GM04504 (cell line): ENCODE data around the gene TMEM168.
"Not testable (repeated sequence)": the region's sequence is repeated elsewhere in the genome, so short reads cannot be mapped to it uniquely, and the experiment has no call there.

Experiments
- DNase-seq: peaks from one replicate; pipeline ENCODE4 v3.0.0-alpha.2; 2012; ENCODE audit warnings: low read depth

The TMEM168 gene

GRCh38 chr7:112789817-112790585 lies at the start of gene TMEM168:
Gene TMEM168, minus strand, starts transcription at chr7:112790393. Its CDS starts 5,568 bp downstream, at chr7:112784825.
- peak; percentile 44 for DNase-seq

DNA sequence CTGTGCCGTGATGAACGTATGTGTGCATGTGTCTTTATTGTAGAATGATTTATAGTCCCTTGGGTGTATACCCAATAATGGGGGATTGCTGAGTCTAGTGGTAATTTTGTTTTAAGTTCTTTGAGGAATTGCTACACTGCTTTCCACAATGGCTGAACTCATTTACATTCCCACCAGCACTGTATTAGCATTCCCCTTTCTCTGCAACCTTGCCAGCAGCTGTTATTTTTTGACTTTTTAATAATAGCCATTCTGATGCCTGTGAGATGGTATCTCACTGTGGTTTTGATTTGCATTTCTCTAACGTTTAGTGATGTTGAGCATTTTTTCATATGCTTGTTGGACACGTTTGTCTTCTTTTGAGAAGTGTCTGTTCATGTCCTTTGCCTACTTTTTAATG lies 45.7 kb upstream of the TMEM168 start:
- not testable (repeated sequence) for DNase-seq

GRCh38 chr7:112833082-112833481 lies 42.9 kb upstream of the TMEM168 start:
- DNase-seq: no peak

- DNase-seq: no peak
Observed at GRCh38 chr7:112830769-112831168, 40.6 kb upstream of the TMEM168 start.

- no peak for DNase-seq
Observed at GRCh38 chr7:112828696-112829095, 38.5 kb upstream of the TMEM168 start.

GRCh38 chr7:112821345-112821744 lies 31.2 kb upstream of the TMEM168 start:
- DNase-seq: no peak

- DNase-seq: no peak
Observed at GRCh38 chr7:112819536-112819935, 29.3 kb upstream of the TMEM168 start.

GRCh38 chr7:112806156-112806555 lies 16.0 kb upstream of the TMEM168 start:
- no peak for DNase-seq

GRCh38 chr7:112802406-112802805 lies 12.2 kb upstream of the TMEM168 start:
- DNase-seq: no peak

DNA sequence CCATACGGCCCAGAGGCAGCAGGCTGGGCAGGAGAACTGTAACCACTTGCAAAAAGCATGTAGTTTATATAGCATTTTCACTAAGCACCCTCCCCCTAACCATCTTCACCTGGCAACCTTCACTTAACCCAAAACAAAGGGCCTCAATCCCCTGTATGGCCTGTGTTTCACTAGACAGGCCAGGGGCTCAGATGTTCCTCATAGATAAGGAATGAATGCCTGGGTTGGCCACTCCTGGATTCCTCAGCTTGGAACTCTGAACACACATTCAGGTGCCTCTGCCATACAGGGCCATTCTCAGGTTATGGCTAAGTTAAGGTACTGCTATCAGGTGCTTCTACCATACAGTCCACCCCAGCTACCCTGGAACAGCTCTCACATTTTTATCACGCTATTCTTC lies 10.3 kb upstream of the TMEM168 start:
- no peak for DNase-seq

- no peak for DNase-seq
Observed at GRCh38 chr7:112799448-112800120, 9.4 kb upstream of the TMEM168 start.

DNA sequence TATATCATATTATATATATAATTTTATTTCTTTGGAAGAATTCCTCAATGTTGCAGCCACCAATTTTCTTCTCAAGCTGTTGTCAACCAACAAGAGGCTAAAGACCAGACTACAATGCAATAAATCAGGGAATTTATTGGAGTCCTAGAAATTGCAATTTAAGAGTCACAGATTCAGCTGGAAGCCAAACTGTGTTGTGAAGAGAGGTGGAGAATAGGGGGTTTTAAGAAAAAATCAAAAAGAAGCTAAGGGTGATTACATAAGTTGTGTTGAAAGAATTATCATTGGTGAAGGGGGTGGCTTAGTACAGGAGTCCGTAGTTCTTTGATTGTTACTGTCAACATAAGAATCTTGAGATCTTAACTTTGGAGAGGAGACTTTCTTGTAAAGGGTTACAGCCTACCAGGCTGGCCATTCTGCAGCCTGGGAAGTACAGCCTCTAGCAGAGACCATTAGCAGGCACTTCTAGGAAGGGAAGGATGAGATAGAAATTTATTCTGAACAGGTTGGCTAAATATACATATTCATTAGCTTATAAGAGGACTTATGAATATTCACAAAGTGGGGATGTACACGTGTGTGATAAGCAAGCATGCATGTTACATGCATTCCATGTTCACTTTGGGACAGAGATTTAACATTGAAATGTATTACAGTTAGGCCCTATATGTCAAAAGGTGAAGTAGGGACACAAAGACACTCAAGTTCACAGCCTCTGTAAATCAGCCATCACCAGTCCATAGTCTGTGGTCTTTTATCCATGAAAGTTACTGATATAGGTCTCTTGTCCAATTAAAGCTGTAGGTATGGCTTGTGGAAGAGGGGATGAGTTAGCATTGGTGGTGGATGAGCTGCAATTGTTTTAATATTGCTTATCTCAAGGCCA lies 8.3 kb upstream of the TMEM168 start:
- DNase-seq: no peak

DNA sequence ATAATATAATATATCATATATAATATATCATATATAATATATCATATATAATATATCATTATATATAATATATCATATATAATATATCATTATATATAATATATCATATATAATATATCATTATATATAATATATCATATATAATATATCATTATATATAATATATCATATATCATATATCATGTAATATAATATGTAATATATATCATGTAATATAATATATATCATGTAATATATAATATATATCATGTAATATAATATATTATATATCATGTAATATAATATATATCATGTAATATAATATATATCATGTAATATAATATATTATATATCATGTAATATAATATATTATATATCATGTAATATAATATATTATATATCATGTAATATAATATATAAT lies 6.4 kb upstream of the TMEM168 start:
- DNase-seq: not testable (repeated sequence)

- DNase-seq: no peak
Observed at GRCh38 chr7:112792441-112792840, 2.2 kb upstream of the TMEM168 start.

DNA sequence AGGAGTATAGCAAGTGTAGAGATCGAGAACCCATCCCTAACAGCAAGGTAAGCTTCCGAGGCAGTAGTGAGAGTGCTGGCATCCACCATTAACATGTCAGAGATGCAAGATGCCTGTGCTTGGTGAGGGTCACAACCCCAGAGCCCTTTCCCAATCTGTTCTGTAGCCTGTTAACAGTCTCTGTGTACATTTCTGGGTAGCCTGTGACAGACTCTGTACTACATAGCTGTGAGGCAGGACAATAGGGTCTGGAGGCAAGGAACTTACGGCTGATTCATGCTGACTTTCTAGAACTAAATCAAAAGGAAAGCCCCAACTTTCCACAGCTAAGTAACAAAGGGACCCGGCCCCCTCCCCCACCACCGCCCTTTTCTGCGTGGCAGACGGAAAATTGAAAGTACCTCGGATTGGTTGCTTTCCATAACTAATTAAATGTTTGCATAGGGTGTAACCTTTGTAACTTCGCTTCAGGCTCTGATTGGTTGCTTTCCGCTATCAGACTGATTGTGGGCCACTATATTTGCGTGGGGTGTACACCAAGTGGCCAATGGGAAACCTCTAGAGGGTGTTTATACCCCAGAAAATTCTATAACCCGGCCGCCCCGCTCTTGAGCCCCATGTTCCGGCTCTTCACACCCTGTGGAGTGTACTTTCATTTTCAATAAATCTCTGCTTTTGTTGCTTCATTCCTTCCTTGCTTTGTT lies 1.4 kb upstream of the TMEM168 start:
- no peak for DNase-seq

DNA sequence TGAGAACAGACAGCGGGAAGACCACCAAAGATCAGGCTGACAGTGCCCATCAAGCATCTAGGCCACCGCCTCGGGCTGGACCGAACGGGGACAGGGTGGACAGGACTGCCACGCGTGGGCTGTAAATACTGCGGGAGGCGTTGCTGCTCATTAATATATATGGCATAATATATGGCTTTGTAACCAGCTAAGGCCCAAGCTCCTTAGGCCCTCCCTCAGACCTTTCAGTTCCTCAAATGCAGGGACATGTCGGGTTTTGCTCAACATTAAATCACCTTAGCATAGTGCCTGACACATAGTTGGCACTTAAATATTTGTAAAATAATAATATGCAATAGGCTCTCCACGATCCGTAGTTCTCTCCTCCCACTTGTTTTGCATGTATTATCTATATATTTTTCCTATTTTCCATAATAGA lies 402 bp upstream of the TMEM168 start:
- no peak for DNase-seq

- DNase-seq: no peak
Observed at GRCh38 chr7:112789453-112789816, 758 bp downstream of the TMEM168 start.

DNA sequence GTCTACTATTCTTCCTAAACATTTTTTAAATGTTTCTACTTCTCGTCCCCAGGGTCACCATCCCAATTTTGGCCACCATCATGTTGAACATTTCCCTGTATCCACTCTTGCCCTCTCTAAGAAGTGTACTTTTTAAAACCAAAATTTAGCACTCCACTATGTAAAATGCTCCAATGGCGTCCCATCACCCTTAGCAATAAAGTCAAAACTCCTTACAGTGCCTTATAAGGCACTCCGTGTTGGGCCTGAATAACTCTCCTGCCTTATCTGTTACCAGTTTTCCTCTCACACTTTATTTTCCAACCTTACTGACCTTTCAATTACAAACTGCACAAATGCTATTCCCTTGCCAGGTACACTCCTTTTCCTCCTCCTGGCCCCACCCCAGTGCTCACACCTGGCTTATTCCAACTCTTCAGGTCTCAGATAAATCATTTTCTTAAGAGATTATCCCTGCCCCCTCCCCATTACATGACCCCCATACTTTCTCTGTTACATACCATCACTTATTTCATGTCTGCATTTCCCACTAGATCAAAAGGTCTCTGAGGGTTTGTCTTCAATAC lies 1.3 kb downstream of the TMEM168 start:
- DNase-seq: no peak

DNA sequence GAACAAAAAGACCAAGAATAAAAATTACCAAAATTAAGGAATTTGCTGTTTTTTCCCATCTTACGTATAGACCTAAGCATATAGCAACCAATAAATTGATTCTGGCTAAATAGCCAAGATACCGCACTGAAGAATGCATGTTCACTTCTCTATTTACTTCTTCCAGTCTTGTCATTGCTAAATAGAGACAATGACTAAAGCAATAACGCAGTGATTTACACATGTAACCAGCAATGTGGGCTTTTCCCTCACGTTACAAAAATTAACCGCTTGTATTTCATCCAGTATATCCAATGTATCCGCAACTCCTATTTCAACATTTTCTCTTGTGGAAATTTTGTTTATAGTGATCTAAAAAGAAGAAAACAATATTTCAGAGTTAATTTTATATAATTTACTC lies 5.6 kb downstream of the TMEM168 start:
- DNase-seq: no peak

GRCh38 chr7:112782498-112782897 lies 7.7 kb downstream of the TMEM168 start:
- DNase-seq: no peak

- DNase-seq: no peak
Observed at GRCh38 chr7:112781558-112781957, 8.6 kb downstream of the TMEM168 start.

DNA sequence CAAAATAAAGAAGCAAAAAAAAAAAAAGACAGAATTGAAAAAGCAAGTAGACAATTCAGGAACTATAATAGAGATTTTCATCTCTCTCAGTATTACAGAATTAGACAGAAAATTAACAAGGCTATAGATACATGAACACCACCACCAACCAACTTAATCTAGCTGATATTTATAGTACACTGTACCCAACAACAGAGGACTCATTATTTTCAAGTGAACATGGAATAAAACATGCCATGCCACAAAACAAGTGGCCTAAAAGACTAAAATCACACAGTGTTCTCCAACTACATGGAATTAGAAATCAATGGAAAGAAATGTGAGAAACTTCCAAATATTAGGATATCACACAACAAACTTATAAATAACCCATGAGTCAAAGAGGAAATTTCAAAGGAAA lies 9.1 kb downstream of the TMEM168 start:
- no peak for DNase-seq
